Endothelial cell of hepatic sinusoid (primary cell): ENCODE results near the gene MBOAT1.
"Not testable (repeated sequence)": the region's sequence is repeated elsewhere in the genome, so short reads cannot be mapped to it uniquely, and the experiment has no call there.

Experiments used
- in situ Hi-C: cut with HindIII; loops from 2 replicates; pipeline ENCODE4 v1.10.0; 2017; ENCODE audit warnings: low sequenced_read_pairs

MBOAT1 gene

GRCh38 chr6:20173833-20174792 lies 38.2 kb downstream of the MBOAT1 start:
- in situ Hi-C loops, result no loop called here

- in situ Hi-C loops, result no loop called here
Measured at GRCh38 chr6:20172842-20173456, 39.3 kb downstream of the MBOAT1 start.

GRCh38 chr6:20170455-20171148 lies 41.7 kb downstream of the MBOAT1 start:
- in situ Hi-C loops, result no loop called here

- in situ Hi-C loops, result no loop called here
Measured at GRCh38 chr6:20169786-20170185, 42.5 kb downstream of the MBOAT1 start.

GRCh38 chr6:20169119-20169557 lies 43.1 kb downstream of the MBOAT1 start:
- in situ Hi-C loops, result no loop called here

- in situ Hi-C loops, result no loop called here
Measured at GRCh38 chr6:20168690-20169089, 43.6 kb downstream of the MBOAT1 start.

GRCh38 chr6:20167601-20168000 lies 44.7 kb downstream of the MBOAT1 start:
- in situ Hi-C loops, result no loop called here

- in situ Hi-C loops, result no loop called here
Measured at GRCh38 chr6:20166210-20166609, 46.1 kb downstream of the MBOAT1 start.

GRCh38 chr6:20162515-20162914 lies 49.8 kb downstream of the MBOAT1 start:
- in situ Hi-C loops, result loop anchor here (5.0 kb wide), 1 partner anchor 105 kb away; no protein-coding TSS in a partner anchor

- in situ Hi-C loops, result loop anchor here (5.0 kb wide), 1 partner anchor 107 kb away; no protein-coding TSS in a partner anchor
Measured at GRCh38 chr6:20160541-20161283, 51.6 kb downstream of the MBOAT1 start.

- in situ Hi-C loops, result loop anchor here (5.0 kb wide), 1 partner anchor 107 kb away; no protein-coding TSS in a partner anchor
Measured at GRCh38 chr6:20159781-20160540, 52.3 kb downstream of the MBOAT1 start.

GRCh38 chr6:20159098-20159497 lies 53.2 kb downstream of the MBOAT1 start:
- in situ Hi-C loops, result no loop called here

- in situ Hi-C loops, result no loop called here
Measured at GRCh38 chr6:20158676-20159075, 53.6 kb downstream of the MBOAT1 start.

- in situ Hi-C loops, result no loop called here
Measured at GRCh38 chr6:20156824-20157223, 55.4 kb downstream of the MBOAT1 start.

GRCh38 chr6:20154753-20155152 lies 57.5 kb downstream of the MBOAT1 start:
- in situ Hi-C loops, result no loop called here

GRCh38 chr6:20153194-20153593 lies 59.1 kb downstream of the MBOAT1 start:
- in situ Hi-C loops, result no loop called here

GRCh38 chr6:20148433-20148832 lies 63.8 kb downstream of the MBOAT1 start:
- in situ Hi-C loops, result no loop called here

GRCh38 chr6:20147469-20147868 lies 64.8 kb downstream of the MBOAT1 start:
- in situ Hi-C loops, result no loop called here

GRCh38 chr6:20146831-20147230 lies 65.4 kb downstream of the MBOAT1 start:
- in situ Hi-C loops, result not testable (repeated sequence)

GRCh38 chr6:20146291-20146690 lies 66.0 kb downstream of the MBOAT1 start:
- in situ Hi-C loops, result no loop called here
